Muscle layer of duodenum (tissue), 2 donors: Measurements from ENCODE around the gene GUF1.

ENCODE experiments used
- H3K27ac ChIP-seq: one replicate; pipeline ENCODE4 v1.7.0; 2013; ENCODE audit warnings: mild to moderate bottlenecking, low read length
- H3K27me3 ChIP-seq: one replicate; pipeline ENCODE4 v1.7.0; 2013; ENCODE audit warnings: low read depth, mild to moderate bottlenecking, control low read depth, low read length
- H3K36me3 ChIP-seq, 2 donors: one replicate each; pipeline ENCODE4 v1.7.0; 2013; ENCODE audit warnings: low read length in 2 of 2, control low read depth in 1 of 2, mild to moderate bottlenecking in 1 of 2; ENCODE audit not compliant: insufficient read depth in 2 of 2, control insufficient read depth in 1 of 2
- H3K4me1 ChIP-seq, 2 donors: one replicate each; pipeline ENCODE4 v1.7.0; 2013; ENCODE audit warnings: low read length in 2 of 2, mild to moderate bottlenecking in 2 of 2, control low read depth in 1 of 2, moderate library complexity in 1 of 2; ENCODE audit not compliant: insufficient read depth in 2 of 2, control insufficient read depth in 1 of 2
- H3K4me3 ChIP-seq, 2 donors: one replicate each; pipeline ENCODE4 v1.7.0; 2013; ENCODE audit warnings: low read length in 2 of 2, low read depth in 1 of 2, mild to moderate bottlenecking in 1 of 2
- H3K9me3 ChIP-seq, 2 donors: one replicate each; pipeline ENCODE4 v1.7.0; 2013; ENCODE audit warnings: low read length in 2 of 2, control low read depth in 1 of 2, mild to moderate bottlenecking in 1 of 2; ENCODE audit not compliant: control insufficient read depth in 1 of 2
- donor health status: healthy.

The GUF1 gene

GRCh38 chr4:44678094-44679041 lies at the start of gene GUF1:
Gene GUF1 (plus strand): TSS chr4:44678420. CDS start chr4:44678623, 203 bp downstream.
- H3K27ac ChIP-seq = peak within 1 kb of the TSS; percentile 97
- peaks cover 3 to 23% of the 10 kb centered on the region in 2 donors for H3K4me1 ChIP-seq
- H3K9me3 ChIP-seq = no peaks in the 10 kb centered on the region
- H3K27me3 ChIP-seq = no peaks in the 10 kb centered on the region
- H3K4me3 ChIP-seq = peak within 1 kb of the TSS; percentile 97 to 98
- peaks cover 2 to 4% of the 10 kb centered on the region in 2 donors for H3K36me3 ChIP-seq

GRCh38 chr4:44629280-44629866 lies 48.8 kb upstream of the GUF1 start:
- Histone ChIP-seq H3K4me3 (no peak overlapping the region), H3K9me3 (no peaks in the 10 kb centered on the region), H3K27me3 (no peaks in the 10 kb centered on the region), H3K36me3 (no peaks in the 10 kb centered on the region), H3K4me1 (no peaks in the 10 kb centered on the region), H3K27ac (no peak overlapping the region)

- no peak overlapping the region for H3K27ac ChIP-seq
- no peaks in the 10 kb centered on the region for H3K9me3 ChIP-seq
- no peaks in the 10 kb centered on the region for H3K36me3 ChIP-seq
- no peaks in the 10 kb centered on the region for H3K27me3 ChIP-seq
- H3K4me1 ChIP-seq = no peaks in the 10 kb centered on the region
- no peak overlapping the region for H3K4me3 ChIP-seq
Observed at GRCh38 chr4:44632089-44632488, 46.1 kb upstream of the GUF1 start.

- Histone ChIP-seq H3K27me3 (no peaks in the 10 kb centered on the region), H3K36me3 (no peaks in the 10 kb centered on the region), H3K4me1 (no peaks in the 10 kb centered on the region), H3K4me3 (no peak overlapping the region), H3K27ac (no peak overlapping the region), H3K9me3 (no peaks in the 10 kb centered on the region)
Observed at GRCh38 chr4:44632733-44633132, 45.5 kb upstream of the GUF1 start.

- no peak overlapping the region for H3K4me3 ChIP-seq
- peaks cover 0 to 2% of the 10 kb centered on the region in 2 donors for H3K9me3 ChIP-seq
- no peaks in the 10 kb centered on the region for H3K27me3 ChIP-seq
- no peaks in the 10 kb centered on the region for H3K4me1 ChIP-seq
- no peaks in the 10 kb centered on the region for H3K36me3 ChIP-seq
- no peak overlapping the region for H3K27ac ChIP-seq
Observed at GRCh38 chr4:44638091-44638490, 40.1 kb upstream of the GUF1 start.

- Histone ChIP-seq H3K27ac (no peak overlapping the region), H3K36me3 (no peaks in the 10 kb centered on the region), H3K4me1 (no peaks in the 10 kb centered on the region), H3K27me3 (no peaks in the 10 kb centered on the region), H3K9me3 (peaks cover 0 to 7% of the 10 kb centered on the region in 2 donors), H3K4me3 (no peak overlapping the region)
Observed at GRCh38 chr4:44646151-44646550, 32.1 kb upstream of the GUF1 start.

GRCh38 chr4:44651425-44651824 lies 26.8 kb upstream of the GUF1 start, which contains the start of gene YIPF7:
Gene YIPF7 (minus strand): TSS chr4:44651625. CDS start chr4:44650100, 1,525 bp downstream.
- H3K27ac ChIP-seq = no peak within 1 kb of the TSS

GRCh38 chr4:44652002-44652401 lies 26.2 kb upstream of the GUF1 start:
- H3K27me3 ChIP-seq = no peaks in the 10 kb centered on the region
- H3K36me3 ChIP-seq = no peaks in the 10 kb centered on the region
- no peaks in the 10 kb centered on the region for H3K9me3 ChIP-seq
- H3K4me3 ChIP-seq = no peak overlapping the region
- H3K4me1 ChIP-seq = no peaks in the 10 kb centered on the region
- no peak overlapping the region for H3K27ac ChIP-seq

More at GRCh38 chr4:44651425-44651824, 26.8 kb upstream of the GUF1 start, which contains the start of gene YIPF7:
- Histone ChIP-seq H3K4me1 (no peaks in the 10 kb centered on the region), H3K27me3 (no peaks in the 10 kb centered on the region), H3K4me3 (no peak within 1 kb of the TSS), H3K9me3 (no peaks in the 10 kb centered on the region), H3K36me3 (no peaks in the 10 kb centered on the region)

GRCh38 chr4:44660396-44660795 lies 17.8 kb upstream of the GUF1 start:
- Histone ChIP-seq H3K4me1 (no peaks in the 10 kb centered on the region), H3K9me3 (no peaks in the 10 kb centered on the region), H3K4me3 (no peak overlapping the region), H3K27me3 (no peaks in the 10 kb centered on the region), H3K36me3 (no peaks in the 10 kb centered on the region), H3K27ac (no peak overlapping the region)

- Histone ChIP-seq H3K27me3 (no peaks in the 10 kb centered on the region), H3K4me1 (no peaks in the 10 kb centered on the region), H3K27ac (no peak overlapping the region), H3K9me3 (no peaks in the 10 kb centered on the region), H3K4me3 (no peak overlapping the region), H3K36me3 (no peaks in the 10 kb centered on the region)
Observed at GRCh38 chr4:44661940-44662622, 16.1 kb upstream of the GUF1 start.

- H3K36me3 ChIP-seq = no peaks in the 10 kb centered on the region
- H3K27ac ChIP-seq = no peak overlapping the region
- H3K4me3 ChIP-seq = no peak overlapping the region
- H3K9me3 ChIP-seq = no peaks in the 10 kb centered on the region
- no peaks in the 10 kb centered on the region for H3K4me1 ChIP-seq
- H3K27me3 ChIP-seq = no peaks in the 10 kb centered on the region
Observed at GRCh38 chr4:44662623-44663005, 15.6 kb upstream of the GUF1 start.
